WERI-Rb-1 (cell line): ENCODE data around the gene CACNA2D2.
A peak's percentile ranks its signal among the peaks of the same experiment; 100 is the strongest.

Source experiments
- DNase-seq: peaks from one replicate; pipeline ENCODE4 v3.0.0-alpha.2; 2020
- H3K27ac ChIP-seq: fragments of 250-450 bp; sonication (Bioruptor Pico); 2 replicates; pipeline ENCODE4 v1.5.1; 2020; ENCODE audit warnings: mild to moderate bottlenecking, moderate library complexity
- H3K27me3 ChIP-seq: fragments of 250-450 bp; sonication (Bioruptor Pico); 2 replicates; pipeline ENCODE4 v1.5.1; 2021; ENCODE audit warnings: mild to moderate bottlenecking, low read depth, moderate library complexity; ENCODE audit not compliant: insufficient read depth, severe bottlenecking
- H3K36me3 ChIP-seq: fragments of 250-450 bp; sonication (Bioruptor Pico); 2 replicates; pipeline ENCODE4 v1.5.1; 2020; ENCODE audit warnings: mild to moderate bottlenecking, moderate library complexity
- H3K4me3 ChIP-seq: 2 replicates; pipeline ENCODE4 v1.5.1; 2011; ENCODE audit warnings: low read depth, mild to moderate bottlenecking, control low read depth, low read length
- H3K9me3 ChIP-seq: fragments of 250-450 bp; sonication (Bioruptor Pico); 2 replicates; pipeline ENCODE4 v1.5.1; 2021; ENCODE audit warnings: mild to moderate bottlenecking, moderate library complexity; ENCODE audit not compliant: severe bottlenecking
- TF ChIP-seq, protein P1 (sequence below): IDR thresholded peaks from 2 replicates; pipeline ENCODE4 v1.5.1; 2011; ENCODE audit warnings: low read depth, mild to moderate bottlenecking, control low read depth, inconsistent platforms, low read length

Gene CACNA2D2

GRCh38 chr3:50327129-50327528 is 176.3 kb downstream of the CACNA2D2 start:
- H3K4me3 ChIP-seq: peak overlapping the region; percentile 71
- H3K9me3 ChIP-seq: no peaks in the 10 kb centered on the region
- TF ChIP-seq, protein P1, sequence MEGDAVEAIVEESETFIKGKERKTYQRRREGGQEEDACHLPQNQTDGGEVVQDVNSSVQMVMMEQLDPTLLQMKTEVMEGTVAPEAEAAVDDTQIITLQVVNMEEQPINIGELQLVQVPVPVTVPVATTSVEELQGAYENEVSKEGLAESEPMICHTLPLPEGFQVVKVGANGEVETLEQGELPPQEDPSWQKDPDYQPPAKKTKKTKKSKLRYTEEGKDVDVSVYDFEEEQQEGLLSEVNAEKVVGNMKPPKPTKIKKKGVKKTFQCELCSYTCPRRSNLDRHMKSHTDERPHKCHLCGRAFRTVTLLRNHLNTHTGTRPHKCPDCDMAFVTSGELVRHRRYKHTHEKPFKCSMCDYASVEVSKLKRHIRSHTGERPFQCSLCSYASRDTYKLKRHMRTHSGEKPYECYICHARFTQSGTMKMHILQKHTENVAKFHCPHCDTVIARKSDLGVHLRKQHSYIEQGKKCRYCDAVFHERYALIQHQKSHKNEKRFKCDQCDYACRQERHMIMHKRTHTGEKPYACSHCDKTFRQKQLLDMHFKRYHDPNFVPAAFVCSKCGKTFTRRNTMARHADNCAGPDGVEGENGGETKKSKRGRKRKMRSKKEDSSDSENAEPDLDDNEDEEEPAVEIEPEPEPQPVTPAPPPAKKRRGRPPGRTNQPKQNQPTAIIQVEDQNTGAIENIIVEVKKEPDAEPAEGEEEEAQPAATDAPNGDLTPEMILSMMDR: no peak
- H3K36me3 ChIP-seq: peaks cover 57% of the 10 kb centered on the region
- DNase-seq: no peak
- no peaks in the 10 kb centered on the region for H3K27me3 ChIP-seq
- peak overlapping the region; percentile 81; the same call in 1 of the 2 replicates for H3K27ac ChIP-seq

DNA sequence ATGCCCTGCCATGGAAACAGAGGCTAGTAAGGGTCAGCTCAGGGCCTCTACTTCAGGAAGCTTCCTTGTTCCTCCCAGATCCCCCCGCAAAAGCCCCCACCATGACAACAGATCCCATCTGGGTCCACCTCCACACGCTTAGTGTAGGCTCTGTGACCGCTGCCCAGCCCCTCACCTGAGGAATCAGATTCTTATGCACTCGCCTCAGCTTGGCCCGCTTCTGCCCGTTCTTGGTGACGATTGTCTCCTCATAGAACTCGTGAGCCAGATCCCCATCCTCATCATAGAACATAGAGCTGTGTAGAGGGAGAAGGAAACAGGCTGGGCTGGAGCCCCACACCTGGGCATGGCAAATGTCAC is 177.3 kb downstream of the CACNA2D2 start:
- no peaks in the 10 kb centered on the region for H3K9me3 ChIP-seq
- DNase-seq: no peak
- H3K27me3 ChIP-seq: no peaks in the 10 kb centered on the region
- no peak overlapping the region for H3K4me3 ChIP-seq
- TF ChIP-seq, protein P1: no peak
- no peak overlapping the region for H3K27ac ChIP-seq
- H3K36me3 ChIP-seq: peaks cover 47% of the 10 kb centered on the region

GRCh38 chr3:50325497-50326181 is 177.8 kb downstream of the CACNA2D2 start:
- Histone ChIP-seq H3K9me3 (no peaks in the 10 kb centered on the region), H3K4me3 (no peak overlapping the region), H3K27ac (no peak overlapping the region), H3K27me3 (no peaks in the 10 kb centered on the region), H3K36me3 (peaks cover 42% of the 10 kb centered on the region)
- TF ChIP-seq, protein P1: no peak
- DNase-seq: no peak

DNA sequence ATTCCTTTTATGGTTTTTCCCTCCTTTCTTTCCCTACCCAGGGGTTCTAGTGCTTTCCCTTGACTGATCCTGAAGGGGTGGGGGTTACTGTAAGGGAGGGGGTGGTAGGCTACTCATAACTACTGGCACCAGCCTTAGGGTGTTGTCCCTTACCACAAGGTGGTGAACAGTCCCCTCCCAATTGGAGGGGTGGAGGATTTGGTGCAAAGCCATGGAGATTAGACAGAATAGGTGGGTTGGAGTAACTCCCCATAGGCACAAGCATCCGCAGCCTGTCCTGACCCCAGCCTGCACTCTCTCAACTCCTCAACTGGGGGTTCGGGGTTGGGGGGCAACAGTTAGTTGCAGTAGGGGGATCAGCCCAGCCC is 178.3 kb downstream of the CACNA2D2 start:
- no peak for DNase-seq
- TF ChIP-seq, protein P1: no peak
- Histone ChIP-seq H3K27me3 (no peaks in the 10 kb centered on the region), H3K9me3 (no peaks in the 10 kb centered on the region), H3K36me3 (peaks cover 37% of the 10 kb centered on the region), H3K4me3 (no peak overlapping the region), H3K27ac (no peak overlapping the region)

DNA sequence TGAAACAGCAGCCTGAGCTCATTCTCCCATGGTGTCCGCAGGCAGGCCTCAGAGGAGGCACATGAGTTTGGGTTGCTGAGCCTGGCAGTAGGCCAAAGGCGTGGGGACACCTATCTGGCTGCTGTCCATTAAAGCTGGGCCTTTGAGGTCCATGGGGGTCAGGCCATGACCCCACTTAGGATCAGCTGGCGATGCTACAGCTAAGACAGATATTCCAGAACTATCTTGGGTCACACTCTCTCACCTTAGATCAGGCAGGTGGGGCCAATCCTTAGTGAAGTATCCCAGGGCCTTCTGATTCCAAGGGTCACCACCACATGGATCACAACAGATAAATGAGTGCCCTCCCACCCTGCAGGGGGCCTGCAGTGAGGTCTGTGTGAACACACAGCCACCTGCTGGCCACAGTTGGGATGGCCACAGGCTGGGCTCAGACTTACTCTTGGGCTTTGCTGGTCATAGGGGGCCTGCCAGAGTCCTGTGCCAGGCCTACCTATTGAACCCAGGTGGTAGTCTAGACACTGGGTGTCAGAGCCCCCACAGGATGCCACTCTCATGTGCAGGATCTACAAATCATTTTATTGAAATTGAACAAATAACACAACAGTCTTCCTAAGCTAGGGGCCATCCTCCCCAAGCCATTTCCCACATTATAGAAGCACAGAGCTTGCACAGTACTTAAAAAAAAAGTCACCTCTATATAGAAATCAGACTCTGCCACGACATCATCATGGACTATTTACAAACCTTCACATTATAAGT is 178.9 kb downstream of the CACNA2D2 start:
- no peaks in the 10 kb centered on the region for H3K27me3 ChIP-seq
- no peak overlapping the region for H3K4me3 ChIP-seq
- DNase-seq: peak; percentile 88
- H3K27ac ChIP-seq: no peak overlapping the region
- TF ChIP-seq, protein P1: peak; percentile 90
- peaks cover 37% of the 10 kb centered on the region for H3K36me3 ChIP-seq
- H3K9me3 ChIP-seq: no peaks in the 10 kb centered on the region
